Liver (tissue), 9 donors: ENCODE results near the gene SLC25A21. TPM values are rescaled to one million over a fixed set of nuclear protein-coding genes. Genes with fewer than 3 reads are reported as not detected.
A peak's percentile ranks its signal among the peaks of the same experiment; 100 is the strongest.

Source experiments
- DNase-seq: peaks from one replicate; pipeline ENCODE4 v3.0.0-alpha.2; 2017; ENCODE audit warnings: low spot score
- H3K27ac ChIP-seq, 2 donors: one replicate each; pipeline ENCODE4 v1.7.0; 2013; ENCODE audit warnings: inconsistent platforms in 2 of 2, low read length in 2 of 2, control low read depth in 1 of 2, low read depth in 1 of 2, mild to moderate bottlenecking in 1 of 2
- H3K27me3 ChIP-seq, 4 donors: one replicate each; pipeline versions ENCODE4 v1.6.1 to v1.7.0; 2013; ENCODE audit warnings: low read length in 3 of 4, inconsistent platforms in 1 of 4, mild to moderate bottlenecking in 1 of 4, moderate library complexity in 1 of 4; ENCODE audit not compliant: control insufficient read depth in 4 of 4, insufficient read depth in 4 of 4
- H3K36me3 ChIP-seq, 4 donors: one replicate each; pipeline versions ENCODE4 v1.6.1 to v1.7.0; 2013; ENCODE audit warnings: low read length in 3 of 4, mild to moderate bottlenecking in 3 of 4, low read depth in 1 of 4, moderate library complexity in 1 of 4; ENCODE audit not compliant: control insufficient read depth in 4 of 4, insufficient read depth in 3 of 4
- H3K4me1 ChIP-seq, 4 donors: one replicate each; pipeline versions ENCODE4 v1.6.1 to v1.7.0; 2013; ENCODE audit warnings: low read length in 3 of 4, mild to moderate bottlenecking in 3 of 4, moderate library complexity in 1 of 4; ENCODE audit not compliant: control insufficient read depth in 4 of 4, insufficient read depth in 4 of 4
- H3K4me3 ChIP-seq, 3 donors: one replicate each; pipeline versions ENCODE4 v1.6.1 to v1.7.0; 2013; ENCODE audit warnings: low read length in 3 of 3, control low read depth in 1 of 3, low read depth in 1 of 3, mild to moderate bottlenecking in 1 of 3
- H3K9ac ChIP-seq, 2 donors: one replicate each; pipeline ENCODE4 v1.7.0; 2013; ENCODE audit warnings: low read length in 2 of 2, mild to moderate bottlenecking in 2 of 2, moderate library complexity in 2 of 2, control low read depth in 1 of 2, low read depth in 1 of 2
- H3K9me3 ChIP-seq, 4 donors: one replicate each; pipeline versions ENCODE4 v1.6.1 to v1.7.0; 2013; ENCODE audit warnings: low read length in 3 of 4; ENCODE audit not compliant: control insufficient read depth in 4 of 4
- ATF3 ChIP-seq: IDR thresholded peaks from 2 replicates; pipeline ENCODE4 v1.6.1; 2016; ENCODE audit warnings: antibody characterized with exemption
- CTCF ChIP-seq: fragments of 150-350 bp; IDR thresholded peaks from 2 replicates; pipeline ENCODE4 v1.5.1; 2017; ENCODE audit warnings: improper control_type of control experiment, low read depth, low read length; ENCODE audit not compliant: missing input control
- EGR1 ChIP-seq, 2 donors: IDR thresholded peaks; 2 replicates each; pipeline ENCODE4 v1.6.1; 2016 to 2018; ENCODE audit warnings: antibody characterized with exemption in 2 of 2, low read depth in 2 of 2
- FOXA1 ChIP-seq: IDR thresholded peaks from 2 replicates; pipeline ENCODE4 v1.6.1; 2016; ENCODE audit warnings: antibody characterized with exemption
- FOXA2 ChIP-seq: IDR thresholded peaks from 2 replicates; pipeline ENCODE4 v1.6.1; 2016; ENCODE audit warnings: antibody characterized with exemption
- GABPA ChIP-seq, 2 donors: IDR thresholded peaks in 1 of 2; conservative IDR thresholded peaks in 1 of 2; 2 replicates each; pipeline ENCODE4 v1.6.1; 2016; ENCODE audit warnings: antibody characterized with exemption in 2 of 2, mild to moderate bottlenecking in 1 of 2, moderate library complexity in 1 of 2
- HNF4A ChIP-seq, 2 donors: conservative IDR thresholded peaks; 2 replicates each; pipeline ENCODE4 v1.6.1; 2016; ENCODE audit warnings: antibody characterized with exemption in 2 of 2, mild to moderate bottlenecking in 2 of 2
- HNF4G ChIP-seq: IDR thresholded peaks from 2 replicates; pipeline ENCODE4 v1.6.1; 2016; ENCODE audit warnings: antibody characterized with exemption
- JUND ChIP-seq, 2 donors: IDR thresholded peaks; 2 replicates each; pipeline ENCODE4 v1.6.1; 2016; ENCODE audit warnings: antibody characterized with exemption in 2 of 2
- MAX ChIP-seq: IDR thresholded peaks from 2 replicates; pipeline ENCODE4 v1.6.1; 2016; ENCODE audit warnings: antibody characterized with exemption
- NR2F2 ChIP-seq: IDR thresholded peaks from 2 replicates; pipeline ENCODE4 v1.6.1; 2016; ENCODE audit warnings: antibody characterized with exemption
- RAD21 ChIP-seq, 2 donors: IDR thresholded peaks; 2 replicates each; pipeline ENCODE4 v1.6.1; 2016; ENCODE audit warnings: antibody characterized with exemption in 2 of 2, mild to moderate bottlenecking in 2 of 2
- REST ChIP-seq: IDR thresholded peaks from 2 replicates; pipeline ENCODE4 v1.6.1; 2016; ENCODE audit warnings: antibody characterized with exemption, mild to moderate bottlenecking
- SP1 ChIP-seq: IDR thresholded peaks from 2 replicates; pipeline ENCODE4 v1.6.1; 2018; ENCODE audit warnings: antibody characterized with exemption, mild to moderate bottlenecking
- TAF1 ChIP-seq: conservative IDR thresholded peaks from 2 replicates; pipeline ENCODE4 v1.6.1; 2016; ENCODE audit warnings: antibody characterized with exemption, mild to moderate bottlenecking
- YY1 ChIP-seq: IDR thresholded peaks from 2 replicates; pipeline ENCODE4 v1.6.1; 2016; ENCODE audit warnings: antibody characterized with exemption, mild to moderate bottlenecking
- ZBTB33 ChIP-seq: IDR thresholded peaks from 2 replicates; pipeline ENCODE4 v1.6.1; 2016; ENCODE audit warnings: antibody characterized with exemption
- WGBS: extraction: QIAGEN DNeasy Blood & Tissue Kit; methylation state at CpG from one replicate; pipeline ENCODE4 v1.1.7; 2013; 5-methylcytosine and 5-hydroxymethylcytosine counted together
- polyA plus RNA-seq, 2 donors: library from polyadenylated mRNA; stranded (reverse) in 1 of 2; unstranded in 1 of 2; fragments of 200-250 nt in 1 of 2; fragments of >200 nt in 1 of 2; fragmentation: Nextera tagmentation in 1 of 2; extraction: Ambion mirVana in 1 of 2; gene quantifications; one replicate each; pipeline versions ENCODE4 v1.2.1 to v1.2.3, GENCODE V29; 2013 to 2015
- total RNA-seq, 2 donors: library from RNA; depleted of rRNA; stranded (reverse); fragments of >200 nt; gene quantifications; one replicate each; pipeline ENCODE4 v1.2.3, GENCODE V29; 2014
- donor health status: healthy.
- donor health status: healthy.
- donor health status: healthy.
- donor health status: healthy.
- donor health status: healthy.

SLC25A21 gene
- total and polyA plus RNA-seq, 4 donors: 0.13 to 24.3 (median 0.23) TPM

- DNase-seq: no peak
- 5% methylated on average over 6 of the region's 6 CpGs for WGBS
- peaks cover 0 to 15% (median 7%) of the 10 kb centered on the region in 4 donors for H3K4me1 ChIP-seq
- peak overlapping the region; percentile 79 to 86 for H3K27ac ChIP-seq
- no peaks in the 10 kb centered on the region for H3K36me3 ChIP-seq
- H3K9ac ChIP-seq: peak overlapping the region in 1 of 2 donors; percentile 88
- H3K9me3 ChIP-seq: no peaks in the 10 kb centered on the region
- TF ChIP-seq NR2F2: no peak
- TF ChIP-seq FOXA2: no peak
- no peak for TF ChIP-seq EGR1 (IDR thresholded peaks at IDR 0.05; ENCODE audit: low read depth in 2 of 2)
- no peak for TF ChIP-seq FOXA1
- no peak for TF ChIP-seq ATF3
- TF ChIP-seq RAD21 (IDR thresholded peaks at IDR 0.05): no peak
- no peak for TF ChIP-seq GABPA (IDR thresholded peaks at IDR 0.05 in 1 of 2, conservative IDR thresholded peaks at IDR 0.05 in 1 of 2)
- no peak for TF ChIP-seq MAX
- no peak for TF ChIP-seq HNF4A (conservative IDR thresholded peaks at IDR 0.05)
- no peaks in the 10 kb centered on the region for H3K27me3 ChIP-seq
- peak overlapping the region; percentile 58 to 96 (median 91) for H3K4me3 ChIP-seq
Measured at GRCh38 chr14:37171678-37172023, 755 bp downstream of the SLC25A21 start.

- H3K9ac ChIP-seq: no peak overlapping the region
- H3K9me3 ChIP-seq: no peaks in the 10 kb centered on the region
- no peaks in the 10 kb centered on the region for H3K27me3 ChIP-seq
- 87% methylated on average over 10 of the region's 10 CpGs for WGBS
- H3K4me1 ChIP-seq: peaks cover 0 to 15% (median 7%) of the 10 kb centered on the region in 4 donors
- H3K4me3 ChIP-seq: no peak overlapping the region
- TF ChIP-seq SP1: no peak
- TF ChIP-seq FOXA2: no peak
- TF ChIP-seq ZBTB33: no peak
- no peak for TF ChIP-seq MAX
- TF ChIP-seq TAF1: no peak
- TF ChIP-seq JUND (IDR thresholded peaks at IDR 0.05): no peak
- no peak for TF ChIP-seq HNF4G
- no peaks in the 10 kb centered on the region for H3K36me3 ChIP-seq
- DNase-seq: no peak
- H3K27ac ChIP-seq: no peak overlapping the region
Measured at GRCh38 chr14:37170993-37171392, 1.4 kb downstream of the SLC25A21 start.

GRCh38 chr14:37170237-37170636 is 2.2 kb downstream of the SLC25A21 start:
- 92% methylated on average over 8 of the region's 8 CpGs for WGBS
- no peak for TF ChIP-seq REST
- no peak for TF ChIP-seq GABPA (IDR thresholded peaks at IDR 0.05 in 1 of 2, conservative IDR thresholded peaks at IDR 0.05 in 1 of 2)
- no peak for TF ChIP-seq NR2F2
- no peak for TF ChIP-seq HNF4G
- no peak for TF ChIP-seq JUND (IDR thresholded peaks at IDR 0.05)
- no peak for TF ChIP-seq FOXA2
- TF ChIP-seq CTCF: no peak
- TF ChIP-seq YY1: no peak
- TF ChIP-seq ATF3: no peak
- no peak for TF ChIP-seq SP1
- Histone ChIP-seq H3K4me3 (no peak overlapping the region), H3K9ac (no peak overlapping the region), H3K9me3 (no peaks in the 10 kb centered on the region), H3K36me3 (no peaks in the 10 kb centered on the region), H3K27me3 (no peaks in the 10 kb centered on the region), H3K27ac (no peak overlapping the region), H3K4me1 (peaks cover 0 to 15% (median 7%) of the 10 kb centered on the region in 4 donors)
- DNase-seq: no peak
